Keratinocyte (primary cell): ENCODE results near the gene CACNA1B. TPM values are rescaled to one million over a fixed set of nuclear protein-coding genes. Genes with fewer than 3 reads are reported as not detected.

Source experiments
- DNase-seq: peaks from one replicate; pipeline ENCODE4 v3.0.0-alpha.2; 2011; ENCODE audit warnings: low read depth, missing footprints, low spot score
- FAIRE-seq: peaks from 2 replicates; lab custom pipeline; 2011; peaks lifted over from hg19 to GRCh38; lab: Jason Lieb, UNC
- H2AFZ ChIP-seq: 2 replicates; pipeline ENCODE4 v1.6.0; 2012; ENCODE audit warnings: low read length, control low read depth, inconsistent platforms; ENCODE audit not compliant: control insufficient read depth
- H3K27ac ChIP-seq: 2 replicates; pipeline ENCODE4 v1.5.1; 2011; ENCODE audit warnings: low read length; ENCODE audit not compliant: control insufficient read depth, insufficient read depth
- H3K27me3 ChIP-seq: 3 replicates; pipeline ENCODE4 v1.6.0; 2011; ENCODE audit warnings: low read length; ENCODE audit not compliant: control insufficient read depth, insufficient read depth; ENCODE audit errors: extremely low read depth
- H3K36me3 ChIP-seq, 2 experiments: 2 replicates in 1 of 2; 3 replicates in 1 of 2; pipeline ENCODE4 v1.5.1; 2011; ENCODE audit warnings: low read length in 2 of 2, mild to moderate bottlenecking in 1 of 2; ENCODE audit not compliant: control insufficient read depth in 2 of 2, insufficient read depth in 2 of 2; ENCODE audit errors: extremely low read depth in 1 of 2
- H3K4me1 ChIP-seq: 3 replicates; pipeline ENCODE4 v1.5.1; 2011; ENCODE audit warnings: low read length; ENCODE audit not compliant: control insufficient read depth, insufficient read depth; ENCODE audit errors: extremely low read depth
- H3K4me2 ChIP-seq: 3 replicates; pipeline ENCODE4 v1.6.0; 2011; ENCODE audit warnings: low read depth, low read length; ENCODE audit not compliant: control insufficient read depth, insufficient read depth; ENCODE audit errors: extremely low read depth
- H3K4me3 ChIP-seq, 3 experiments: fragments of 200-600 bp in 1 of 3; sonication (generic) in 1 of 3; 2 replicates in 2 of 3; 3 replicates in 1 of 3; pipeline ENCODE4 v1.5.1; 2011 to 2016; ENCODE audit warnings: low read length in 3 of 3, mild to moderate bottlenecking in 3 of 3, control low read depth in 2 of 3, inconsistent platforms in 1 of 3, low read depth in 1 of 3, mixed read lengths in 1 of 3, mixed run types in 1 of 3, moderate library complexity in 1 of 3; ENCODE audit not compliant: control insufficient read depth in 2 of 3, insufficient read depth in 2 of 3; ENCODE audit errors: extremely low read depth in 1 of 3
- H3K79me2 ChIP-seq: 2 replicates; pipeline ENCODE4 v1.6.0; 2012; ENCODE audit warnings: low read length; ENCODE audit not compliant: control insufficient read depth, insufficient read depth
- H3K9ac ChIP-seq: 3 replicates; pipeline ENCODE4 v1.6.0; 2011; ENCODE audit warnings: low read length; ENCODE audit not compliant: control insufficient read depth, insufficient read depth; ENCODE audit errors: extremely low read depth
- H3K9me1 ChIP-seq: 3 replicates; pipeline ENCODE4 v1.6.0; 2011; ENCODE audit warnings: low read length; ENCODE audit not compliant: control insufficient read depth, insufficient read depth; ENCODE audit errors: extremely low read depth
- H3K9me3 ChIP-seq: 2 replicates; pipeline ENCODE4 v1.5.1; 2012; ENCODE audit warnings: low read depth, low read length; ENCODE audit not compliant: control insufficient read depth
- H4K20me1 ChIP-seq: 3 replicates; pipeline ENCODE4 v1.6.0; 2011; ENCODE audit warnings: low read length; ENCODE audit not compliant: control insufficient read depth, insufficient read depth; ENCODE audit errors: extremely low read depth
- EZH2 ChIP-seq: IDR thresholded peaks from one replicate; pipeline ENCODE4 v1.6.1; 2012; ENCODE audit warnings: inconsistent platforms, mild to moderate bottlenecking, low read length, moderate library complexity
- dilution Hi-C: fragments of 300-500 bp; cut with MboI; formaldehyde crosslinking; loops from one replicate; pipeline ENCODE4 v1.7.0; 2020; ENCODE audit warnings: low sequenced_read_pairs; ENCODE audit not compliant: extremely low pct_ligation_motif_present
- polyA plus RNA-seq, 5 experiments: library from polyadenylated mRNA; depleted of rRNA in 3 of 5; stranded (reverse) in 3 of 5; stranded (forward) in 1 of 5; unstranded in 1 of 5; fragments of >200 nt; gene quantifications; 1 replicate in 1 of 5; 2 replicates in 3 of 5; 3 replicates in 1 of 5; pipeline versions ENCODE4 v1.2.1 to v1.2.3, GENCODE V29; 2011 to 2012; ENCODE audit warnings: missing spikeins in 2 of 5, low read depth in 1 of 5, low replicate concordance in 1 of 5
- TF ChIP-seq, protein P1 (sequence below), 3 experiments: IDR thresholded peaks in 1 of 3; conservative IDR thresholded peaks in 1 of 3; optimal IDR thresholded peaks in 1 of 3; 2 replicates in 2 of 3; 3 replicates in 1 of 3; pipeline versions ENCODE3 to v1.5.1; 2011; ENCODE audit warnings: low read length in 3 of 3, mild to moderate bottlenecking in 3 of 3, moderate library complexity in 2 of 3, control low read depth in 1 of 3, inconsistent platforms in 1 of 3; ENCODE audit not compliant: insufficient read depth in 2 of 3; ENCODE audit errors: extremely low read depth in 1 of 3

CACNA1B gene
- polyA plus RNA-seq, 1 donor (not counting 4 experiments of a cell fraction or from before 2014, with no cell fraction given) = 0.01 TPM

DNA sequence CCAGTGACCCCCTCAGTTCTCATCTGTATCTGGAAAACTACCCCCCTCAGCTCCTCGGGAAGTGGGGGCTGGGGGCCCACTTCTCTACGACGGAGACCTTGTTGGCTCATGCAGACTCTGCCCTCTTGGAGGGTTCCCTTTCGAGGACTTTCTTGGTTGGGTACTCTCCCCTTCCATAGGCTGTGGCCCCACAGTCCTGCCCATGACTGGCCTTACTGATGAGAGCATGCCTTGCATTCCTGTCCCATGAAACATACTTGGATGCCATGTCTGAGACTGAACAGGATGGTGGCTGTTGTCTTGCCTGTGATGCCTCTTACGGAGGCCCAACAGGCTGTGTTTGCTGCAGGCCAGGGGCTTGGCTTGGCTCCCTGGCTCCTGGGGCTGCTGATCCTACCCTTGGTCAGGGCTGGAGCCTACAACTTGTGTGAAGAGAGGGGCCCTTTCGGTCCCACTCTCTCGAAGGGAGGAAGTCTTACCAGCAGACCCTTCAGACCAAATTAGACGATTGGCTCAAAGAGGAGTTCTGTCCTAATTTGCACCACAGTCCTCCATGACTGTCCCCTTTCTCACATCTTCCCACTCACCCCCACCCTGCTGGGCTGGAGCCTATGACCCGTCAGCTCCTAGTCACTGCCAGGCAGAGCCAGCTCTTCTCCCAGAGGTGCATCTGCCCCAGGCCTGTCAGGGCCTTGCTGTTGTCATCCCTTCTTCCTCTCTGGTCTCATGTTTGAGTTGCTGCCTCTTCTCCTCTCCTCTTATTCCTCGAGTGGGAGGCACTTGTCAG lies 109.9 kb downstream of the CACNA1B start:
- Histone ChIP-seq H3K27me3 (no peaks in the 10 kb centered on the region), H3K4me1 (no peaks in the 10 kb centered on the region), H3K27ac (no peak overlapping the region), H3K4me3 (no peak overlapping the region), H2AFZ (no peak overlapping the region), H4K20me1 (no peaks in the 10 kb centered on the region), H3K9me1 (no peaks in the 10 kb centered on the region), H3K9ac (no peak overlapping the region), H3K36me3 (no peaks in the 10 kb centered on the region), H3K4me2 (no peak overlapping the region), H3K9me3 (peaks cover 5% of the 10 kb centered on the region), H3K79me2 (no peaks in the 10 kb centered on the region)
- dilution Hi-C loops = no loop called here
- FAIRE-seq = no peak
- no peak for TF ChIP-seq EZH2
- TF ChIP-seq, protein P1, sequence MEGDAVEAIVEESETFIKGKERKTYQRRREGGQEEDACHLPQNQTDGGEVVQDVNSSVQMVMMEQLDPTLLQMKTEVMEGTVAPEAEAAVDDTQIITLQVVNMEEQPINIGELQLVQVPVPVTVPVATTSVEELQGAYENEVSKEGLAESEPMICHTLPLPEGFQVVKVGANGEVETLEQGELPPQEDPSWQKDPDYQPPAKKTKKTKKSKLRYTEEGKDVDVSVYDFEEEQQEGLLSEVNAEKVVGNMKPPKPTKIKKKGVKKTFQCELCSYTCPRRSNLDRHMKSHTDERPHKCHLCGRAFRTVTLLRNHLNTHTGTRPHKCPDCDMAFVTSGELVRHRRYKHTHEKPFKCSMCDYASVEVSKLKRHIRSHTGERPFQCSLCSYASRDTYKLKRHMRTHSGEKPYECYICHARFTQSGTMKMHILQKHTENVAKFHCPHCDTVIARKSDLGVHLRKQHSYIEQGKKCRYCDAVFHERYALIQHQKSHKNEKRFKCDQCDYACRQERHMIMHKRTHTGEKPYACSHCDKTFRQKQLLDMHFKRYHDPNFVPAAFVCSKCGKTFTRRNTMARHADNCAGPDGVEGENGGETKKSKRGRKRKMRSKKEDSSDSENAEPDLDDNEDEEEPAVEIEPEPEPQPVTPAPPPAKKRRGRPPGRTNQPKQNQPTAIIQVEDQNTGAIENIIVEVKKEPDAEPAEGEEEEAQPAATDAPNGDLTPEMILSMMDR (optimal IDR thresholded peaks at IDR 0.05 in 1 of 3, IDR thresholded peaks at IDR 0.05 in 1 of 3, conservative IDR thresholded peaks at IDR 0.05 in 1 of 3; ENCODE audit: extremely low read depth in 1 of 3, insufficient read depth in 2 of 3, low read length in 3 of 3) = no peak
- no peak for DNase-seq

GRCh38 chr9:137988051-137988450 lies 110.5 kb downstream of the CACNA1B start:
- no peak overlapping the region for H2AFZ ChIP-seq
- no peaks in the 10 kb centered on the region for H4K20me1 ChIP-seq
- peaks cover 5% of the 10 kb centered on the region for H3K9me3 ChIP-seq
- DNase-seq = no peak
- no peak overlapping the region for H3K4me2 ChIP-seq
- no peak for FAIRE-seq
- no peak for TF ChIP-seq EZH2
- TF ChIP-seq, protein P1 (optimal IDR thresholded peaks at IDR 0.05 in 1 of 3, IDR thresholded peaks at IDR 0.05 in 1 of 3, conservative IDR thresholded peaks at IDR 0.05 in 1 of 3; ENCODE audit: extremely low read depth in 1 of 3, insufficient read depth in 2 of 3, low read length in 3 of 3) = no peak
- no peak overlapping the region for H3K4me3 ChIP-seq
- no peak overlapping the region for H3K27ac ChIP-seq
- H3K79me2 ChIP-seq = no peaks in the 10 kb centered on the region
- H3K9ac ChIP-seq = no peak overlapping the region
- no peaks in the 10 kb centered on the region for H3K9me1 ChIP-seq
- dilution Hi-C loops = no loop called here
- H3K4me1 ChIP-seq = no peaks in the 10 kb centered on the region
- no peaks in the 10 kb centered on the region for H3K36me3 ChIP-seq
- H3K27me3 ChIP-seq = no peaks in the 10 kb centered on the region
